Choroid plexus epithelial cell (primary cell): Measurements from ENCODE around the gene LYRM4.

Source experiments
- DNase-seq: peaks from one replicate; pipeline ENCODE4 v3.0.0-alpha.2; 2010; ENCODE audit warnings: low read depth
- H3K4me3 ChIP-seq: 2 replicates; pipeline ENCODE4 v1.5.1; 2011; ENCODE audit warnings: low read depth, mild to moderate bottlenecking, control low read depth, low read length, moderate library complexity
- CTCF ChIP-seq: conservative IDR thresholded peaks from 2 replicates; pipeline ENCODE4 v1.5.1; 2011; ENCODE audit warnings: low read depth, mild to moderate bottlenecking, control low read depth, inconsistent platforms, low read length, moderate library complexity

LYRM4 gene

GRCh38 chr6:5107341-5107740, 153.4 kb downstream of the LYRM4 start:
- no peak for DNase-seq
- no peak overlapping the region for H3K4me3 ChIP-seq
- no peak for TF ChIP-seq CTCF

DNA sequence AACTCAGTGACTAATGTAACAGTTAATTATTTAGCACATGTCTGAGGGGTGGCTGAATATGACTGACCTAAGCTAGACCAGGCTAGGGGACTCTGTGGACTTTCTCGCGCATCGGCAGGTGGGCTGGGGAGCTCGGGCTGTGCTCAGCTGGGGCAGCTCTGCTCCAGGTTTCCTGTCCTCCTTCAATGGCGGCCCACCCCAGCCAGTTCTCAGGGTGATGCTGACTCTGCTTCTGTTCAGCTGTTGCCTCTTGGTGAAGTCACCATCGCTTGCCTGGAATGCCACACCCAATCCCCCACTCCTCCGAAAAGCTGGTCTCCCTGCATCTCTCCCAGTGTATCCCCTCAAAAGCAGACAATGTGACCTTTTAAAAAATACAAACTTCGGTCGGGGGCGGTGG, 155.6 kb downstream of the LYRM4 start:
- no peak for TF ChIP-seq CTCF
- H3K4me3 ChIP-seq, result no peak overlapping the region
- DNase-seq, result no peak

- TF ChIP-seq CTCF, result no peak
- DNase-seq, result no peak
- H3K4me3 ChIP-seq, result no peak overlapping the region
Measured at GRCh38 chr6:5104667-5105066, 156.1 kb downstream of the LYRM4 start.

GRCh38 chr6:5103250-5103649, 157.5 kb downstream of the LYRM4 start:
- TF ChIP-seq CTCF, result no peak
- H3K4me3 ChIP-seq, result no peak overlapping the region
- no peak for DNase-seq

GRCh38 chr6:5102267-5102970, 158.3 kb downstream of the LYRM4 start:
- no peak for TF ChIP-seq CTCF
- DNase-seq, result no peak
- no peak overlapping the region for H3K4me3 ChIP-seq

GRCh38 chr6:5100806-5101205, 159.9 kb downstream of the LYRM4 start:
- H3K4me3 ChIP-seq, result no peak overlapping the region
- TF ChIP-seq CTCF, result no peak
- no peak for DNase-seq

GRCh38 chr6:5099537-5099936, 161.2 kb downstream of the LYRM4 start:
- no peak for DNase-seq
- no peak overlapping the region for H3K4me3 ChIP-seq
- no peak for TF ChIP-seq CTCF
